HG03432 (cell line): ENCODE results near the gene IKBKG.
A peak's percentile ranks its signal among the peaks of the same experiment; 100 is the strongest.
"Not testable (repeated sequence)": the region's sequence is repeated elsewhere in the genome, so short reads cannot be mapped to it uniquely, and the experiment has no call there.

Source experiments
- ATAC-seq: cut with Tn5 transposase; IDR thresholded peaks from one replicate; pipeline ENCODE4 v1.9.1; 2021; ENCODE audit warnings: mild to moderate bottlenecking, moderate library complexity; ENCODE audit not compliant: unreplicated experiment

IKBKG gene, protein sequence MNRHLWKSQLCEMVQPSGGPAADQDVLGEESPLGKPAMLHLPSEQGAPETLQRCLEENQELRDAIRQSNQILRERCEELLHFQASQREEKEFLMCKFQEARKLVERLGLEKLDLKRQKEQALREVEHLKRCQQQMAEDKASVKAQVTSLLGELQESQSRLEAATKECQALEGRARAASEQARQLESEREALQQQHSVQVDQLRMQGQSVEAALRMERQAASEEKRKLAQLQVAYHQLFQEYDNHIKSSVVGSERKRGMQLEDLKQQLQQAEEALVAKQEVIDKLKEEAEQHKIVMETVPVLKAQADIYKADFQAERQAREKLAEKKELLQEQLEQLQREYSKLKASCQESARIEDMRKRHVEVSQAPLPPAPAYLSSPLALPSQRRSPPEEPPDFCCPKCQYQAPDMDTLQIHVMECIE

GRCh38 chrX:154547245-154548027 lies at the start of gene IKBKG:
TSS of gene IKBKG (plus strand) at chrX:154547620. CDS start at chrX:154552003, 4,383 bp downstream.
- peak; percentile 85 for ATAC-seq

- ATAC-seq = not testable (repeated sequence)
Observed at GRCh38 chrX:154501423-154501822, 46.0 kb upstream of the IKBKG start.

DNA sequence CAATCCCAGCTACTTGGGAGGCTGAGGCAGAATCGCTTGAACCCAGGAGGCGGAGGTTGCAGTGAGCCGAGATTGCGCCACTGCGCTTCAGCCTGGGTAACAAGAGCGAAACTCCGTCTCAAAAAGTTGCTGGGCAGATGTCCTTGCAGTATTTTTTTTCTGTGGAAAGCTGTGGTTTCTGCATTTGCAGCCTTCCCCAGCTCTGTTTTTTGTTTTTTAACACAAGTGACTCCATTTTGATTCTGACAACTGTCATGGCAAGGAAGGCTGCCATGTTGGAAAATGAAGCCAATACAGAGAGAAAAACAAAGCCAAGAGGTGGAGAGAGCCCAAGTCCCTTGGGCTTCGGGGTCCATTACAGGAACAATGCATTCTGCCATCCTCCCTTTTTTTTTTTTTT lies 45.3 kb upstream of the IKBKG start:
- ATAC-seq = no peak

GRCh38 chrX:154502989-154503388 lies 44.4 kb upstream of the IKBKG start:
- no peak for ATAC-seq

GRCh38 chrX:154505734-154506133 lies 41.7 kb upstream of the IKBKG start:
- ATAC-seq = no peak

- ATAC-seq = no peak
Observed at GRCh38 chrX:154506483-154507332, 40.7 kb upstream of the IKBKG start.

- ATAC-seq = no peak
Observed at GRCh38 chrX:154507673-154508383, 39.6 kb upstream of the IKBKG start.

- no peak for ATAC-seq
Observed at GRCh38 chrX:154508384-154508745, 39.1 kb upstream of the IKBKG start.

GRCh38 chrX:154509455-154509854 lies 38.0 kb upstream of the IKBKG start:
- no peak for ATAC-seq

- ATAC-seq = no peak
Observed at GRCh38 chrX:154511761-154512160, 35.7 kb upstream of the IKBKG start.

- no peak for ATAC-seq
Observed at GRCh38 chrX:154512879-154513553, 34.4 kb upstream of the IKBKG start.

DNA sequence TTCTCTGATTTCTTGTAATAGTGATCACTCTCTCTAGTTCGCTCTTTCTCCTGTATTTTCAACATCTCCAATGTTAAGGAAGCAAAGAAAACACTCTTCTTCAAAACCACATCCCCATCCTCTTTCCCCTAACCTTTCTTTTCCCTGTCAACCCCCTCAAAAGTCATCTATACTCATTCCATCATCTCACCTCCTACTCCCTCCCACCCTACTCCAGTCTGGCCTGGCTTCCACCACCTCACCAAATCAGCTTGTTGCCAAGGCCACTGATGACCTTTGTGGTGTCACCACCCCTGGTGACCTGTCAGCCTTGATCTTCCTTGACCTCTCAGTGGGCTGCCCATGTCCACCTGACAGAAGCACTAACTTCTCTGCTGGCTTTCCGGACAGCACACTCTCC lies 33.7 kb upstream of the IKBKG start:
- no peak for ATAC-seq

- peak; percentile 5 for ATAC-seq
Observed at GRCh38 chrX:154515090-154515965, 32.1 kb upstream of the IKBKG start.

DNA sequence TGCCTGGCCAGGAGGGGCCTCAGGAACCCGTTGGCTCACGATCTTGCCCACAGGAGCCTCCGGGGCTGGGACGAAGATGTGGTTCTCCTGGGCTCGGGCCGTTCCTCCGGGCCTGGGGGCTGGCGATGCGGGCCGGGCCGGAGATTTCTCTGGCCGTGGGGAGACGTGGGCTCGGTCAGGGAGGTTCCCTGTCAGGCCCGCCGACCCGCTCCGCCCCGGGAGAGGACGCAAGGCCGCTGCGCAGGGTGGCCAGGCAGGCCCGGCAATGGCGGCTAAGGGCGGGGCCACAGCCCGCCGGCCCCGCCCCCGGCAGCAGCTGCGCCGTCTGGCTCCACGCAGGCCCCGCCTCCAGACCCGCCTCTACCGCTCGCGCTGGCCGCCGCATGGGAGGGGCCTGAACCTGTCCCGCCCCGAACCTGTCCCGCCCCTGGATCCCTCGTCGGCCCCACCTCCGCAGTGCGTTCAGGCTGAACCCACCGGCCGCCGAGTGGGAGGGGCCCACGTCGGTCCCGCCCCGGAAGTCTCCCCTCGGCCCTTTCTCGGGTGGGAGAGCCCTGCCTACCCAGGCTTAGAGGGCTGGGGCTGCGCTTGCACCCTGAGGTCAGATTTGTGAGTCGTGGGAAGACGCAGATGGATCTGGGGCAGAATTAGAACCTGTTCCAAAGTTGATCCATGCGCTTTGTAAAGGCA lies 31.3 kb upstream of the IKBKG start, which contains the start of gene FAM3A:
Gene FAM3A, minus strand, starts transcription at position 267 of the 690 bp plus-strand sequence. CDS start 460 bp downstream, outside the sequence.
- peak; percentile 92 for ATAC-seq

DNA sequence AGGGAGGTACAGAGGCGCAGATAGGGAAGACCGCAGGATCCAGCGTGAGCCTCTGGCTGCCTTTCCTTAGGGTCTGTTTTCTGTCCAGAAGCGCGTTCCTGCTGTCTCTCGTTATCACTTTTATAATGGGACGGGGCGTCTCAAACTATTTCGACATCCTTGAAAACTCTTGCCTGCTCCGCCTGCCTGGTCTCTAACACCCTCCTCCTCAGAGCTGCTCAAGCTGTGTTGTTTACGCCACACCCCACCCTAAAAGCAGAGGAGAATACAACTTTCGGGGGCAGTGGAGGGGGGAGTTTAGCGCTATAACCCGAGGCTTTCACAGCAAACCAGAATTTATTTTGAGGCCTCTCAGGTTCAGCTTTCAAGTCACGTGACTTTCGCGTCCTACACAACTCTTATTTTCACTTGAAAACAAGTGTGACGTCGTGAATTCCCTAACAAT lies 30.7 kb upstream of the IKBKG start:
- no peak for ATAC-seq

DNA sequence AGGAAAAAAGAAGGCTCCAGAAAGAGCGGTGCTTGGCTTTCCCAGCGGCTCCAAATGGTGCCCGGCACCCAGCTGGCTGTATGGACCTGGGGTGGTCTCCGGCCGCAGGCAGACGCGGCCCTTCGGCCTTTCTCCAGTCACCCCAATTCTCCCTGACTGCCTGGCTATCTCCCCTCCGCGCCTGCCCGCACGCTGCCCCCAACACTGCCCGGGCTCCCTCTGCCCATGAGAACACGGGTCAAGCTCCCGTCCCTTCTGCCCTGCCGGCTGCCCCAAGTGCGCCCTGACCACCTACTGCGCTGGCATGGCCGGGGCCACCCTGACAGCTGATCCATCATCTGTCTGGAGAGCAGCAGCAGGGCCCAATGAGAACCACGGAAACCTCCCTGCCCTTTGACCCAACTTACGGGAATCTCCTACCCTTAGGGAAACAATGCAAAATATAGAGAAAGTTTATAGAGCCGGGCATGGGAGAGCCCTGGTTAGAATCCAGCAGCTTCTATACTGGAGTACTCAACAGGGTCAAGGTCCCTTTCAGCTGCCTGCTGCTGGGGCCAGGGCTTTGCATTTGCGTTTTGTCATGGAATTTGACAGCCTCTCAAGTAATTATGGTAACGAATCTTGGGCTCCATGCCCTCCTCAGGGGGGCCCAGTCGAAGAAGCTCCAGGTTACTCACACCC lies 30.2 kb upstream of the IKBKG start:
- no peak for ATAC-seq

DNA sequence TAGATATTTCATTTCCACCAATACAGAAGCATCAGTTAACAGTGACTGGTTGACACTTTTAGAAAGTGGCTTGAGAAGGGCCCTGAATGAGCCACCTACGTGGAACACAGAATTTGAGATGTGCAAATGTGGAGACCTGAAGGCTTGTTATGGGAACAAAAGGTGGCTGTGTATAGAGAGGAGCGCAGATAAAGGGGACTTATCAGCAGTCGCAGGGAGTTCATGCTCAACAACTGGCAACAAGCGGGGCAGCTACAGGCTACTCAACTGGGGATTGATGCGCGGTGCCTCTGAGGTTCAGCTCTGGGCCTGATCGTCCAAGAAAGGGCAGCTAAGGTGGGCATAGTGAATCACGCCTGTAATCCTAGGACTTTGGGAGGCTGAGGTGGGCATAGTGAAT lies 28.0 kb upstream of the IKBKG start:
- ATAC-seq = no peak
